A549 (cell line): ENCODE results near the gene ABCF1.

Experiments used
- CBX8 ChIP-seq: fragments of 200-600 bp; sonication (generic); IDR thresholded peaks from 2 replicates; pipeline ENCODE4 v1.6.1; 2016
- CTCF ChIP-seq: fragments of >200 bp; sonication (Bioruptor Twin); formaldehyde crosslinking; IDR thresholded peaks from 3 replicates; pipeline ENCODE4 v1.5.1; 2016
- E2F6 ChIP-seq: IDR thresholded peaks from 2 replicates; pipeline ENCODE4 v1.6.1; 2012; ENCODE audit warnings: low read depth, borderline replicate concordance
- HOXB13 ChIP-seq: fragments of 250-450 bp; sonication (Bioruptor Pico); IDR thresholded peaks from 2 replicates; pipeline ENCODE4 v1.5.0; 2020; ENCODE audit warnings: low read depth, mild to moderate bottlenecking, moderate library complexity
- KDM1A ChIP-seq: fragments of 200-600 bp; sonication (generic); IDR thresholded peaks from 2 replicates; pipeline ENCODE4 v1.6.1; 2016; ENCODE audit warnings: low read depth, mild to moderate bottlenecking
- POLR2A ChIP-seq: IDR thresholded peaks from 2 replicates; pipeline ENCODE4 v1.6.1; 2012; ENCODE audit warnings: mild to moderate bottlenecking, low read length
- RAD21 ChIP-seq, 2 experiments: fragments of >200 bp in 1 of 2; sonication (Bioruptor Twin) in 1 of 2; formaldehyde crosslinking in 1 of 2; IDR thresholded peaks in 1 of 2; conservative IDR thresholded peaks in 1 of 2; 2 replicates in 1 of 2; 3 replicates in 1 of 2; pipeline ENCODE4 v1.6.1; 2012 to 2018; ENCODE audit warnings: inconsistent platforms in 1 of 2
- RCOR1 ChIP-seq: fragments of 150-350 bp; IDR thresholded peaks from 2 replicates; pipeline ENCODE4 v1.6.1; 2014; ENCODE audit warnings: antibody characterized with exemption, low read length, low read depth
- REST ChIP-seq: fragments of 200-600 bp; sonication (generic); IDR thresholded peaks from 2 replicates; pipeline ENCODE4 v1.6.1; 2016; ENCODE audit warnings: antibody characterized with exemption, mild to moderate bottlenecking, moderate library complexity

- TF ChIP-seq POLR2A (no peak), RAD21 (conservative IDR thresholded peaks at IDR 0.05 in 1 of 2, IDR thresholded peaks at IDR 0.05 in 1 of 2) (no peak), CBX8 (no peak), RCOR1 (no peak), KDM1A (no peak), E2F6 (no peak), CTCF (no peak), REST (no peak), HOXB13 (CRISPR knock-in tag) (no peak)
Observed at GRCh38 chr6:30547454-30547853, 23.8 kb upstream of the ABCF1 start.
